NB4 (cell line): Measurements from ENCODE around the gene SLC35F2.

Experiments
- POLR2A ChIP-seq: IDR thresholded peaks from 2 replicates; pipeline ENCODE4 v1.6.1; 2011; ENCODE audit warnings: mild to moderate bottlenecking; ENCODE audit not compliant: insufficient read length; ENCODE audit errors: extremely low read depth
- TF ChIP-seq, protein P1 (sequence below): IDR thresholded peaks from one replicate; pipeline ENCODE4 v1.5.1; 2012; ENCODE audit warnings: low read depth, low read length
- TF ChIP-seq, protein P2 (sequence below): IDR thresholded peaks from 2 replicates; pipeline ENCODE4 v1.6.1; 2011; ENCODE audit warnings: low read depth, low read length

DNA sequence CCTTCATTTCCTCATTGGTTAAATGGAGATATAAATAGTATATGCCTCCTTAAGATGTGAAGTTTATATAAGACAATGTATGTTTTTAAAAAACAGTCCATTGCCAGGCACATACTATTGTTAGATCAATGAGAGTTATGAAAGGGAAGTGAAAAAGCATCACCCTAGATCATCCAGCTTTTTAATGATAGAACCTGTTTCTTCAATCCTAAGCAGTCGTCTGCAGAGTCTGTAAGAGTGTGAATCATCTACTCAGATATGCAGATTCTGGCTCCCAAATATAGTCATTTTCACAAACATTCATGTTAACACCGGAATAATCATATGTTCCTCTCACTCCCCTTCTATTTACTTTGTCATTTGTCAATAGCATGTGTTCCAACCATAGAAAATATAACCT lies 81.5 kb downstream of the SLC35F2 start:
- TF ChIP-seq, protein P1, sequence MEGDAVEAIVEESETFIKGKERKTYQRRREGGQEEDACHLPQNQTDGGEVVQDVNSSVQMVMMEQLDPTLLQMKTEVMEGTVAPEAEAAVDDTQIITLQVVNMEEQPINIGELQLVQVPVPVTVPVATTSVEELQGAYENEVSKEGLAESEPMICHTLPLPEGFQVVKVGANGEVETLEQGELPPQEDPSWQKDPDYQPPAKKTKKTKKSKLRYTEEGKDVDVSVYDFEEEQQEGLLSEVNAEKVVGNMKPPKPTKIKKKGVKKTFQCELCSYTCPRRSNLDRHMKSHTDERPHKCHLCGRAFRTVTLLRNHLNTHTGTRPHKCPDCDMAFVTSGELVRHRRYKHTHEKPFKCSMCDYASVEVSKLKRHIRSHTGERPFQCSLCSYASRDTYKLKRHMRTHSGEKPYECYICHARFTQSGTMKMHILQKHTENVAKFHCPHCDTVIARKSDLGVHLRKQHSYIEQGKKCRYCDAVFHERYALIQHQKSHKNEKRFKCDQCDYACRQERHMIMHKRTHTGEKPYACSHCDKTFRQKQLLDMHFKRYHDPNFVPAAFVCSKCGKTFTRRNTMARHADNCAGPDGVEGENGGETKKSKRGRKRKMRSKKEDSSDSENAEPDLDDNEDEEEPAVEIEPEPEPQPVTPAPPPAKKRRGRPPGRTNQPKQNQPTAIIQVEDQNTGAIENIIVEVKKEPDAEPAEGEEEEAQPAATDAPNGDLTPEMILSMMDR = no peak
- no peak for TF ChIP-seq POLR2A
- TF ChIP-seq, protein P2, sequence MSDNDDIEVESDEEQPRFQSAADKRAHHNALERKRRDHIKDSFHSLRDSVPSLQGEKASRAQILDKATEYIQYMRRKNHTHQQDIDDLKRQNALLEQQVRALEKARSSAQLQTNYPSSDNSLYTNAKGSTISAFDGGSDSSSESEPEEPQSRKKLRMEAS = no peak
